ENCODE measurements around the gene COMP.

DNA sequence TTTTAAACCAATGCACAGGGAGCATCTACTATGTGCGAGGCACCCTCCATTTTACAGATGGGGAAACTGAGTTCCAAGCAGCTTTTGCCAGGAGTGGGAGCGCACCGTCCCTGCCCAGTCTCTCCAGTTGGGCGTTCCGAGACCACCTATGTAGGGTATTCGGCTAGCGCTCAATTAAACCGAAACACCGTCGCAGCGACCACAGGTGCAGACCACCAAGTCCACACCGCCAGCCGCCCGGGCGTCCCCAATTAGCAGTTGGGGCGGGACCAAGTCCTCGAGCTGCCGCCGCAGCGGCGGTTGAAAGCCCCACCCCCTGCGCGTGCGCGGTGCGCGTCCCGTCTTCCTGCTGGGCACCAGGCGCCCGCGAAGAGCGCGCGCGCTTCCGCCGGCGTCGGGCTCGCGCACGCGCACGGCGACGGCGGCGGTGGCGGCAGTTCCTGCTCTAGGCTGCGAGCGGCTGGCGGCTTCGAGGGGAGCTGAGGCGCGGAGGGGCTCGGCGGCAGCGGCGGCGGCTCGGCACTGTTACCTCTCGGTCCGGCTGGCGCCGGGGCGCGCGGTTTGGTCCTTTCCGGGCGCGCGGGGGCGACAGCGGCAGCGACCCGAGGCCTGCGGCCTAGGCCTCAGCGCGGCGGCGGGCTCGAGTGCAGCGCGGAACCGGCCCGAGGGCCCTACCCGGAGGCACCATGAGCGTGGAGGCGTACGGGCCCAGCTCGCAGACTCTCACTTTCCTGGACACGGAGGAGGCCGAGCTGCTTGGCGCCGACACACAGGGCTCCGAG is 40.6 kb upstream of the COMP start, which contains the start of gene UPF1:
- TF ChIP-seq CTCF (IDR thresholded peaks at IDR 0.05 in 2 of 3, conservative IDR thresholded peaks at IDR 0.05 in 1 of 3; ENCODE audit: borderline replicate concordance in 1 of 3, insufficient read depth in 1 of 3, low read depth in 2 of 3, low read length in 2 of 3) (no peak), EZH2phosphoT487 (IDR thresholded peaks at IDR 0.05; ENCODE audit: borderline replicate concordance) (no peak)

All from HCT116 (cell line).